ENCODE results near the gene SFXN1. TPM values are rescaled to one million over a fixed set of nuclear protein-coding genes. Genes with fewer than 3 reads are reported as not detected.
A peak's percentile ranks its signal among the peaks of the same experiment; 100 is the strongest.
"Not testable (repeated sequence)": the region's sequence is repeated elsewhere in the genome, so short reads cannot be mapped to it uniquely, and the experiment has no call there.

The SFXN1 gene
- total RNA-seq, 3 donors from 2014 or later (not counting 1 experiment from before 2014, with no cell fraction given), result 30.3 to 55.2 (median 44.0) TPM

GRCh38 chr5:175444905-175445456, 33.4 kb upstream of the SFXN1 start:
- H3K9me3 ChIP-seq (ENCODE audit: control insufficient read depth, insufficient read depth, low read length), result no peaks in the 10 kb centered on the region
- TF ChIP-seq, protein P1, sequence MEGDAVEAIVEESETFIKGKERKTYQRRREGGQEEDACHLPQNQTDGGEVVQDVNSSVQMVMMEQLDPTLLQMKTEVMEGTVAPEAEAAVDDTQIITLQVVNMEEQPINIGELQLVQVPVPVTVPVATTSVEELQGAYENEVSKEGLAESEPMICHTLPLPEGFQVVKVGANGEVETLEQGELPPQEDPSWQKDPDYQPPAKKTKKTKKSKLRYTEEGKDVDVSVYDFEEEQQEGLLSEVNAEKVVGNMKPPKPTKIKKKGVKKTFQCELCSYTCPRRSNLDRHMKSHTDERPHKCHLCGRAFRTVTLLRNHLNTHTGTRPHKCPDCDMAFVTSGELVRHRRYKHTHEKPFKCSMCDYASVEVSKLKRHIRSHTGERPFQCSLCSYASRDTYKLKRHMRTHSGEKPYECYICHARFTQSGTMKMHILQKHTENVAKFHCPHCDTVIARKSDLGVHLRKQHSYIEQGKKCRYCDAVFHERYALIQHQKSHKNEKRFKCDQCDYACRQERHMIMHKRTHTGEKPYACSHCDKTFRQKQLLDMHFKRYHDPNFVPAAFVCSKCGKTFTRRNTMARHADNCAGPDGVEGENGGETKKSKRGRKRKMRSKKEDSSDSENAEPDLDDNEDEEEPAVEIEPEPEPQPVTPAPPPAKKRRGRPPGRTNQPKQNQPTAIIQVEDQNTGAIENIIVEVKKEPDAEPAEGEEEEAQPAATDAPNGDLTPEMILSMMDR (IDR thresholded peaks at IDR 0.05), result no peak
- no peaks in the 10 kb centered on the region for H3K36me3 Mint-ChIP-seq

GRCh38 chr5:175446378-175446777, 32.0 kb upstream of the SFXN1 start:
- H3K27ac ChIP-seq (ENCODE audit: low read length); ATAC-seq; H3K4me3 Mint-ChIP-seq; H3K36me3 ChIP-seq (ENCODE audit: control insufficient read depth, insufficient read depth, low read length); H3K4me1 Mint-ChIP-seq; intact Hi-C loops (cut with micrococcal nuclease); H3K4me1 ChIP-seq (ENCODE audit: control insufficient read depth, insufficient read depth, low read length); DNase-seq; H3K4me3 ChIP-seq (ENCODE audit: low read length); H3K36me3 Mint-ChIP-seq; H3K9me3 ChIP-seq (ENCODE audit: control insufficient read depth, insufficient read depth, low read length); H3K9me3 Mint-ChIP-seq; H3K27ac Mint-ChIP-seq: not testable (repeated sequence)
- H3K27me3 Mint-ChIP-seq (ENCODE audit: low read depth in 2 of 2), result peaks cover 50 to 82% of the 10 kb centered on the region in 2 donors
- H3K27me3 ChIP-seq (ENCODE audit: control insufficient read depth, insufficient read depth, low read length), result peaks cover 12% of the 10 kb centered on the region
- WGBS (ENCODE audit: insufficient coverage), result 93% methylated on average over 14 of the region's 14 CpGs

More at GRCh38 chr5:175444905-175445456, 33.4 kb upstream of the SFXN1 start:
- intact Hi-C loops (cut with micrococcal nuclease), result no loop called here
- peaks cover 39 to 78% of the 10 kb centered on the region in 2 donors for H3K27me3 Mint-ChIP-seq (ENCODE audit: low read depth in 2 of 2)
- ATAC-seq (no peak), DNase-seq (no peak)
- no peak overlapping the region for H3K4me3 ChIP-seq (ENCODE audit: low read length)
- 28% methylated on average over 37 of the region's 37 CpGs for WGBS (ENCODE audit: insufficient coverage)
- H3K4me1 ChIP-seq (ENCODE audit: control insufficient read depth, insufficient read depth, low read length), result no peaks in the 10 kb centered on the region
- no peaks in the 10 kb centered on the region for H3K9me3 Mint-ChIP-seq
- H3K4me1 Mint-ChIP-seq, result peaks cover 0 to 5% of the 10 kb centered on the region in 2 donors
- no peak overlapping the region for H3K27ac Mint-ChIP-seq
- peak overlapping the region; percentile 52 for H3K4me3 Mint-ChIP-seq
- no peak overlapping the region for H3K27ac ChIP-seq (ENCODE audit: low read length)
- no peaks in the 10 kb centered on the region for H3K36me3 ChIP-seq (ENCODE audit: control insufficient read depth, insufficient read depth, low read length)
- peaks cover 18% of the 10 kb centered on the region for H3K27me3 ChIP-seq (ENCODE audit: control insufficient read depth, insufficient read depth, low read length)

GRCh38 chr5:175447571-175447970, 30.8 kb upstream of the SFXN1 start:
- no peak for DNase-seq
- intact Hi-C loops (cut with micrococcal nuclease), result no loop called here
- Mint-ChIP-seq H3K27me3 (ENCODE audit: low read depth in 2 of 2) (peaks cover 45 to 81% of the 10 kb centered on the region in 2 donors), H3K4me1 (peaks cover 0 to 5% of the 10 kb centered on the region in 2 donors), H3K4me3 (no peak overlapping the region), H3K36me3 (no peaks in the 10 kb centered on the region), H3K27ac (no peak overlapping the region), H3K9me3 (no peaks in the 10 kb centered on the region)
- WGBS (ENCODE audit: insufficient coverage), result no CpG with 5 or more reads among the region's 2 CpGs
- no peaks in the 10 kb centered on the region for H3K9me3 ChIP-seq (ENCODE audit: control insufficient read depth, insufficient read depth, low read length)
- ATAC-seq, result no peak
- H3K4me3 ChIP-seq (ENCODE audit: low read length), result no peak overlapping the region
- no peaks in the 10 kb centered on the region for H3K36me3 ChIP-seq (ENCODE audit: control insufficient read depth, insufficient read depth, low read length)
- no peaks in the 10 kb centered on the region for H3K4me1 ChIP-seq (ENCODE audit: control insufficient read depth, insufficient read depth, low read length)
- H3K27ac ChIP-seq (ENCODE audit: low read length), result no peak overlapping the region
- peaks cover 12% of the 10 kb centered on the region for H3K27me3 ChIP-seq (ENCODE audit: control insufficient read depth, insufficient read depth, low read length)
- TF ChIP-seq, protein P1 (IDR thresholded peaks at IDR 0.05), result no peak

DNA sequence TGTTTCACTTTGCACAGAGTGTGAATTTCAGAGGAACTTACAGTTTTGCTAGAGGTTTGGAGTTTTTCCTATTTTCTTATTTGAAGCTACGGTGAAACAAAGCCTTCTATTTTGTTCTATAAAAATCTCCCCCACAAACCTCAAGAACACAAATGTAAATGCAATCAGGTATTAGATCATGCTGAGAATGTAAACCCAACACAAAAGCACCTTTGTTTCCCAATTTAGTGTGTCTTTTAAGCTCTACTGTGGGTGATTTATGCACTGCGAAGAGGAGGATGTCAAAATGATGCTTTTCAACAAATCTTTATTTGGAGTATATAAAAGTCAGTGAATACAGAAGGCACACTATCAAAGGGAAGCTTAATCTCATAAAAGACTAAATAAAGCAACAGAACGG, 30.1 kb upstream of the SFXN1 start:
- H3K9me3 Mint-ChIP-seq, result no peaks in the 10 kb centered on the region
- H3K27me3 ChIP-seq (ENCODE audit: control insufficient read depth, insufficient read depth, low read length), result peaks cover 12% of the 10 kb centered on the region
- no peak overlapping the region for H3K4me3 ChIP-seq (ENCODE audit: low read length)
- H3K27me3 Mint-ChIP-seq (ENCODE audit: low read depth in 2 of 2), result peaks cover 48 to 81% of the 10 kb centered on the region in 2 donors
- no peak overlapping the region for H3K27ac ChIP-seq (ENCODE audit: low read length)
- no peak overlapping the region for H3K4me3 Mint-ChIP-seq
- H3K9me3 ChIP-seq (ENCODE audit: control insufficient read depth, insufficient read depth, low read length), result no peaks in the 10 kb centered on the region
- 65% methylated on average over 2 of the region's 3 CpGs for WGBS (ENCODE audit: insufficient coverage)
- no peaks in the 10 kb centered on the region for H3K4me1 ChIP-seq (ENCODE audit: control insufficient read depth, insufficient read depth, low read length)
- ATAC-seq, result no peak
- DNase-seq, result no peak
- peaks cover 0 to 5% of the 10 kb centered on the region in 2 donors for H3K4me1 Mint-ChIP-seq
- H3K36me3 ChIP-seq (ENCODE audit: control insufficient read depth, insufficient read depth, low read length), result no peaks in the 10 kb centered on the region
- no peak overlapping the region for H3K27ac Mint-ChIP-seq
- TF ChIP-seq, protein P1 (IDR thresholded peaks at IDR 0.05), result no peak
- no peaks in the 10 kb centered on the region for H3K36me3 Mint-ChIP-seq
- intact Hi-C loops (cut with micrococcal nuclease), result no loop called here
